Measurements from ENCODE around the gene CPLANE1.

Gene CPLANE1

DNA sequence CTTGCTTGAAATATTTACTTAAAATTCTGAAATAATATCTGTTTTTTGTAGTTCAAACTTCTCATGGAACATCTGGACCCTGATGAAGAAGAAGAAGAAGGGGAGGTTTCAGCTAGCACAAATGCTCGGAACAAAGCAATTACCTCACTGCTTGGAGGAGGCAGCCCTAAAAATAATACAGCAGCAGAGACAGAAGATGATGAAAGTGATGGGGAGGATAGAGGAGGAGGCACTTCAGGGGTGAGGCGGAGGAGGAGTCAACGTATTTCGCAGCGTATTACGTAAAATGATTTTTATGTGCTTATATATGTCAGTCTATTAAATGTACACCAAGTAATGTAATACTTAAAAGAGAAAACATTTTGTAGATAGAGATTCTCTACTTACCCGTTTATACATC is 185.4 kb downstream of the CPLANE1 start:
- no peak for DNase-seq (ENCODE audit: low spot score)

DNA sequence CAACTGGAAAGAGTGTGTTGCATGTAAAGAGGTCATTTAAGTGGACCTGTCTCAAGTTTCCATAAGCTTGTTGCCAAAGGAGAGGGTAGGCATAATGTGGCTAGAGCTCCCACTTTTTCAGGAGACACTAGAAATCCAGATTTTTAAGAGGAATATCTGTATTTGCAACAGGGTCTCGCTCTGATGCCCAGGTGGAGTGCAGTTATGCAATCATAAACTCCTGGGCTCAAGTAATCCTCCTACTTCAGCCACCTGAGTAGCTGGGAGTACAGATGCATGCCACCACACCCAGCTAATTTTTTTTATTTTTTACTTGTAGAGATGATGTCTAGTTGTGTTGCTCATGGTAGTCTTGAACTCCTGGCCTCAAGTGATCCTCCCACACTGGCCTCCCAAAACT is 189.1 kb downstream of the CPLANE1 start:
- no peak for DNase-seq (ENCODE audit: low spot score)

DNA sequence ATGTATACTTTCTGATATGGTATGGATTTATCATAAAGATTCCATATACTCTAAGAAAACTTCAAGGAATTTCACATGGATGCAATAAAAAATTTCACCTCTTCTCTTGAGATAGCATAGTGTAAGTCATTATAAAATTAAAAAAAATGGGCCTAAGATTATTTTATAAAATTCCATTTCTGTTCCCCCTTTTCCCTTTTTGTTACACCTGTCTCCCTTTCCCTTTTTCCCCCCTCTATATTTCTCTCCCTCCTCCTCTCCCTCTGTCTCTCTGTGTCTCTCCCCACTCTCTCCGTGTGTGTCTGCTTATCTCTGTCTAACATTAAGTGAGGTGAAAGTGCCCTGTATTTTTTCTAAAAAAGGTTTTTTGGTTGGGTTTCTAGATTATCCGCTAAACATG is 192.4 kb downstream of the CPLANE1 start:
- DNase-seq (ENCODE audit: low spot score), result no peak

Measured in GM03348 (cell line).